NCI-H774 (cell line): ENCODE data around the gene CD52.
"Not testable (repeated sequence)": the region's sequence is repeated elsewhere in the genome, so short reads cannot be mapped to it uniquely, and the experiment has no call there.

ENCODE experiments used
- DNase-seq: peaks from one replicate; lab custom pipeline; 2025; lab: John Stamatoyannopoulos, UW

Gene CD52

DNA sequence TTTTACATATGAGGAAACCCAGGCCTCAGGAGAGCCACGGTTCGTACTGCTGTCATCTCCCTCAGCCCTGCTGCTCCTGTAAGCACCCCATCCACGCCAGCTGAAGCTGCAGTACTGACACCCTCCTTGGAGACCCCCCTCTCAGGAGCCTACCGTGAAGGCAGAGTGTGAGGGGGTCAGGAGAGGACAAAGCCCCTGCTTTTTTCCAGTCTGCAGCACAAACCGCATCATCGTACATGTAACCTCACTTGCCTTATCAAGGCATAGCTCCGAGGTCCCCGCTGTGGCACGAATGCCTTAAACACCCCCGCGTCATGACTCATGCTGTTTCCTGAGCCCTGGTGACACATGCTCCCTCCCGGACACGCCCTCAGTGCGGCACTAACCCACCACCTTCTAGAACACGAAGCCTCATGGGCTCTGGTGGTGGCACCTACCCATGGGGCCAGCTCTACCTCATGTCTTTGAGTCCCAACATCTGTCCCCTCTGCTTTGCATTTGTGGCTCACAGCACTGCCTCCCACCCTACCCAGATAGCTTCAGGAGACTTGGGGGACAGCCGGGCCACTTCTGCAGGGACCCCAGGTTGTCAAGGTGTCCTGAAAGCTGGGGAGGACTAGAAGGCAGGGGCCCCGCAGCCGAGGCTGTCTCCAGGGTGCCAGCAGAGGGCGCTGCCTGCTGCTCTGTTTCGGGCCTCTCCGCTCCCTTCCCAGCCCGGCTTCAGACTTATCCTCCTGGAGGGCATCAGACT is 33.0 kb upstream of the CD52 start:
- DNase-seq = no peak

DNA sequence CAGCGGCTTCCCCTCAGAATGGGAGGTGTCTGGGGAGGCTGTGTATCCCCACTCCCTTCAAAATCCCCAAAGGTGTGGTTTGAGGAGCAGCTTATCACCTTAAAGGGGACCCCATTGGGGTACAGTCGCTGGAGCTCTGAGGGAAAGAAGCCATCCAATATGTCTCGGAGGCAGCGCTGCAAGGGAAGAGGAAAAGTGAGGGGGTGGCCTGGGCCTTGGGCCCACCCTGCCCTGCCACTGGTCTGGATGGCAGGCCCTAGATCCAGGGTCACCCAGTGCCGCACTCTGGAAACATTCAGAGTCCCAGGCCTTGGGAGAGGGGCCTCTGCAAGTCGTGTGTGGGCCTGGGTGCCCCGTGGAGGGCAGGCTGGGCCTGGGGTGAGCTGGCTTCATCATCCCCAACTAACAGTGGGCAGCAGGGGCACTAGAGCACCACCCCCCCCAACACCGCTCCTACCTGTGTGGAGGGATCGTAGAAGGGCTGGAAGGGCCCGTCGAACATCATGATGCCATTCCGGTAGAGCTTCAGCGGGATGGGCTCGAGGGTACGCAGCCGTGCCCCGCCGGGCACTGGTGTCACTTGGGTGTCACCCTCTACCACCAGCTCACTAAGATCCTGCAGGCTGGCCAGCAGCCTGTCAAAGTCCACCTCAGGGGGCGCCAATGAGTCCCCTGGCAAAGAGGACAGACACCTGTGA is 32.2 kb upstream of the CD52 start:
- no peak for DNase-seq

DNA sequence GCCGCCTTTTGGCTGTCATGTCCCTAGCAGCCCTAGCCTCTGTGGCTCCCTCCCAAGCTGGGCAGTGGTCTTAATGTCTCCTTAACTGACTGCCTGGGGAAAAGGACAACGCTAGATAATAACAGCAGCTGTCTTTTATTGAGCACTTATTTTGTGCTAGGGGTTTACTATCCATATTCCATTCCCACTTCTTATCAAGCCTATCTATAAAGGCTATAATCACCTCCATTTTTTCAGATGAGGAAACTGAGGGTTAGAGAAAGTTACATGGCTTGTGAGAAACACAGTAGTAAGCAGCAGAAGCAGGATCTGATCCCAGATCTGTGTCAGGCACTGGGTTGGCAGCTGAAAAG is 31.7 kb upstream of the CD52 start:
- no peak for DNase-seq

- DNase-seq = no peak
Measured at GRCh38 chr1:26287033-26287711, 30.6 kb upstream of the CD52 start.

DNA sequence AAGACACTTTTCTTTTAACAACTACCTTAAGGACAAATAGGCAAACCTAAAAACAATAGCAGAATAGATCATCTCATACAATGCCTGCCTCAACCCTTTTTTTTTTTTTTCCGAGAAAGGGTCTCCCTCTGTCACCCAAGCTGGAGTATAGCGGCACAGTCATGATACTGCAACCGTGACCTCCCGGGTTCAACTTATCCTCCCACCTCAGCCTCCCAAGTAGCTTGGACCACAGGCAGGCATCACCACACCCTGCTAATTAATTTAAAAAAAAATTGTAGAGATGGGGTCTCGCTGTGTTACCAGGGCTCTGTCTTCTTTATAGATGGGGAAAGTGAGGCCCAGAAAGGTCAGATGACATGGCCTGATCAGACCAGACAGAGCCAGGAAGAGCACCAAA is 29.9 kb upstream of the CD52 start:
- no peak for DNase-seq

DNA sequence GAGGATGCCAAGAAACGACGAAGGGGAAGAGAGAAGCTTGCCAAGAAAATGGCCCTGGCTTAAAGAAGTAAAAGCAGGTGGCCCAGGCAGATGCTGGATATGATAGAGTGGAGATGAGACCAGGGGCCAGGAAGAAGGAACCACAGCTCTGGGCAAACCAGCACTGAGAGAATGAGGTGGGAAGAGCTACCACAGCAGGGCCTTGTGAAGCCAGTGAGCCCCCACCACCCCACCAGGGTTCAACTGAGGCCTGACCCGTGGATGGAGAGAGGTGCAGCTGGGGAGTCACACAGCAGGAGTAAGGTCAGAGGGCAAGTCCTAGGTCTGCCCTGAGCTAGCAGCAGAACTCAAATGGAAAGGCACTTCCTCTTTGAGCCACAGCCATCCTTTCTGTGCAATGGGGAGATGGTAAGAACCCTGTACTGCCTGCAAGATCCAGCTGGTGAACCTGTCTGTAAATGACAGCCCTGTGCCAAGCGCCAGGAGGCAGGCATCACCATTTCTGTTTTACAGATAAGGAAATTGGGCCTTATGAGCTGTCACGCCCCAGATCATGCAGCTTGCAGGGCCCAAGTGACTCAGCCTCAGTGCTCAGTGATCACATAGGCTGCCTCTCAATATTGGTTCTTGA is 29.3 kb upstream of the CD52 start:
- no peak for DNase-seq

GRCh38 chr1:26289158-26290059 is 28.3 kb upstream of the CD52 start:
- DNase-seq = no peak

- no peak for DNase-seq
Measured at GRCh38 chr1:26290122-26290881, 27.5 kb upstream of the CD52 start.

DNA sequence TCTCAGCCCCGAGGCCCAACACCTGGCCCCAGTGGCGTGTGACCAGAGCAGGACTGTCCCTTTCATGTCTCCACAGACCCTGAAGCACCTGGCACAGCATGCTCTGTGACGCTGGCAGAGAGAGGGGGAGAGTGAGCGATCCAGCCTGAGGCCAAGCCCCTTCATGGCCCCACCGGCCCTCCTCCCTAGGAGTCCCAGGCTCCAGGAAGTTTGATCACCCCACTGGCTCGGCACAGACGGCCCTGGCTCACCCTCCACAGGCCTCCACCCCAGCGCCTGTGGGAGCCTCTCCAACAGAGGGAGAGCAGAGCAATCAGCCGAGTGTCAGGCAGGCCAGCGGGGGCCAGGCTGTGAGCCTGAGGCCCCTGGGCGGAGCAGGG is 26.9 kb upstream of the CD52 start:
- DNase-seq = no peak

GRCh38 chr1:26291433-26291832 is 26.3 kb upstream of the CD52 start:
- DNase-seq = no peak

GRCh38 chr1:26291939-26292338 is 25.8 kb upstream of the CD52 start:
- DNase-seq = no peak

GRCh38 chr1:26292735-26293134 is 25.0 kb upstream of the CD52 start:
- DNase-seq = not testable (repeated sequence)

- no peak for DNase-seq
Measured at GRCh38 chr1:26293911-26294463, 23.8 kb upstream of the CD52 start.

- no peak for DNase-seq
Measured at GRCh38 chr1:26295194-26296138, 22.3 kb upstream of the CD52 start.

DNA sequence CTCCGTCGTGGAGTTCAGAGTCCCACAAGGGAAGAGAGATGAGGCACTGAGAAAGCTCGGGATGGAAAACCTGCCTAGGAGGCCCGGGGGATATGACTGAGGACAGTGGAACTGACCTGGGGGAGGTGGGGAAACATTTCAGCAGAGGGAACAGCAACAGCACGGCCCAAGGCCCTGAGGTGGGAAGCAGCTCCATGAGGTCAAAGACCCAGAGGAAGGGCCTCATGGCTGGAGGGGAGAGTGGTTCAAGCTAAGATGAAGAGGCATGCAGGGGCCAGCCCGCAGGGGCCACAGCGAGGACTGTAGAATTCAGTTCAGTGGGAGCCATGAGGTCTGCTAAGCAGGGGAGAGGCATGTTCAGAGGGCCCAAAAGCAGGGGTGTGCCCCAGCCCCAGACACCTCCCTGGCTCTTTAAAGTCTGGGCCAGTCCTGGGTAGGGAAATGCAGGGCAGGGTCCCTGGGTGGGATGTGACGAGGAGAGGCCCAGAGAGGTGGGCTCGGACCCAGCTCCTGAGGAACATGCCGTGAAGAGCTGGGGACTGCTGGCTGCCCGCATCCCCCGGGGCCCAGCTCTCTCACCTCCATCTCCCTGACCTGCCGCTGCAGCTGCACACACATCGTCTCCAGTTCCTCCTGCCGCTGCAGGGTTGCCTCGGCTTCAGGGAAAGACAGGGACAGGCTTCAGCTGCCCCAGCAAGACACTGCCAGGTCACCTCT is 21.3 kb upstream of the CD52 start:
- DNase-seq = no peak

DNA sequence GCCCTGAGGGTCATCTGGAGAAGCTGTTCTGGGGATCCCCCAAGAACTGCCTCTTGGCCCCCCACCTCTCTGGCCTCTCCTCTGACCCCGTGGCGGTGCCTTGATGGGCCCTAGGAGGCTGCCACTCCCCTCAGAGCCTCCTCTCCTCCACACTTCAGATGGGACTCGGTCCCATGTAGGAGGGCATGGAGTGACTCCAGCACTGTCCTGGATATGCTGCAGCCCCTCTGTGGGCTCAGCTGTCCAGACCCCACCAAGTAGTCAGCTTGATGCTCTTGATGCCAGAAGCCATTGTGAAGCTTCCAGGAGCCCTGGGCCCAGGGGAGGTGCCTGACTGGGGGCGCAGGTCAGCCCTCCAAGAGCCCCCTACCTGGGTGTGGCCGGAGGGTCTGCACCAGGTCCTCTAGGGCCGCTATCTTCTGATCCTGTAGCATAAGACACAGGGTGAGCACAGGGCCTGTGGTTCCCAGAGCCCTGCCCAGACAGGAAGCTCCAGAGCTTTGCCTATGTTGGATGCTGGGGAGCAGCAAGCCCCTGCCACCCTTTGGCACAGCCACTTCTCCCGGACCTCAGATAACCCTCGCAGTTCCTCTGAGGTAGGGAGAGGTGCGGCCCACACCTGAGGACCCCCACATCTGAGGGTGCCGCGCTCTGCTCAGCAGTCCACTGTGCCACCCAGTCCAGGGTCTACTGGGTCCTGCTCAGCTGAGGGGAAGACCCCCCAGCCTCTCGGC is 20.5 kb upstream of the CD52 start:
- no peak for DNase-seq

DNA sequence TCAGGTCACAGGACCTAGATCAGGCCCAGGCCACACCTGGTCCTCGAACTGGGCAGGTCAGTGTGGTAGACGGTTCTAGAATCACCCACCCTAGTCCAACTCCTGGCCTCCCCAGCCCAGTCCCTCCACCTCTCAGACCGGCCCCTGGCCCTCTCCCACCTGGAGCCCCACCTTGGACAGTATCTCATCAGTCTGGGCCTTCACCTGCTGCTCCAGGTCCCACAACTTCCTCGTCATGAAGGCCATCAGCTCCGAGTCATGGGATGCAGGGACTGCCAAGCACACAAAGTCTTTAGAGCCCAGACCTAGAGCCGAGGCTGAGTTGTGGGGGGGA is 20.0 kb upstream of the CD52 start:
- DNase-seq = no peak

GRCh38 chr1:26300578-26301275 is 17.0 kb upstream of the CD52 start:
- DNase-seq = no peak
